Muscle of arm (tissue), 12 donors: ENCODE data around the gene CBX6. TPM values are rescaled to one million over a fixed set of nuclear protein-coding genes. Genes with fewer than 3 reads are reported as not detected.

Experiments
- DNase-seq: peaks from one replicate; pipeline ENCODE4 v3.0.0-alpha.2; 2013
- polyA plus RNA-seq, 12 donors: library from polyadenylated mRNA; unstranded; fragments of 120-200 nt; gene quantifications; one replicate each; pipeline ENCODE4 v1.2.1, GENCODE V29; 2013; ENCODE audit not compliant: insufficient read length in 12 of 12

The CBX6 gene
- polyA plus RNA-seq, 12 donors: 18.8 to 226 (median 30.1) TPM

- DNase-seq: no peak
These were observed 29.4 kb downstream of the CBX6 start for GRCh38 chr22:38842512-38843200.

DNA sequence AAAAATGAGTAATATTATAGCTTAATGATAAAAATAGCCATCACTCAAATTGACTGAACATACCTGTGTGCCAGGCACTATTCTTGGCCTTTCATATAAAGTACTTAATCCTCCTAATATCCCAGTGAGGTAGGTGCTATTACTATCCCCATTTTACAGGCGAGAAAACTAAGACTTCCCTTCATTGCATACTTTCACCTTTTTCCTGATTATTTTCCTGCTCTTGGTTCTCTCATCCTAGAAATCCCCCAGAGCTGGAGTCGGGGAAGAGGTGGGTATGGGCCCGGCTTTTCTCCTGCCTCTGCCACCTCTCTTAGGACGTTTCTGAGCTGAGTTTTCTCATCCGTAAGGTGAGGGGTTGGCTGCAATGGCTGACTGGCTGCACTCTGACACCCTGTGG, 30.4 kb downstream of the CBX6 start:
- no peak for DNase-seq

GRCh38 chr22:38841211-38841610, 30.8 kb downstream of the CBX6 start:
- DNase-seq: no peak

DNA sequence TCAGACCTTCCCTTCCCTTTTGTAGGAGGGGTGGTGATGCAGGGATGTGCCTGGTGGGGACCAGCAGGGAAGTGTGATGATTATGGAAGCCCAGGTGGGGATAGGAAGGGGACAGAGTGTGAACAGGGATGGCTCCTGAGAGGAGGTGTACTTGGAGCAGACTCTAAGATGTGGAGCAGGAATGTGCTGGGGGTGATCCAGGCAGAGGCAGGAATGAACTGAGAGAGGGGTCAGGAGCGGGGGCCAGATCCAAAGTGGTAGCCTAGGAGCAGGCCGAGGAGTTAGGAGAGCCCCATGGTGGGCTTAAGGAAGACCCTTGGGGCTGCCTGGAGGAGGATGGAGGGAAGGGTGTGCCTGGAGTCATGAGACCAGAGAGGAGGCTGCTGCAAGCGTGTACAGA, 31.9 kb downstream of the CBX6 start:
- DNase-seq: no peak

GRCh38 chr22:38839686-38840085, 32.3 kb downstream of the CBX6 start:
- no peak for DNase-seq

GRCh38 chr22:38837414-38837928, 34.5 kb downstream of the CBX6 start:
- DNase-seq: no peak

DNA sequence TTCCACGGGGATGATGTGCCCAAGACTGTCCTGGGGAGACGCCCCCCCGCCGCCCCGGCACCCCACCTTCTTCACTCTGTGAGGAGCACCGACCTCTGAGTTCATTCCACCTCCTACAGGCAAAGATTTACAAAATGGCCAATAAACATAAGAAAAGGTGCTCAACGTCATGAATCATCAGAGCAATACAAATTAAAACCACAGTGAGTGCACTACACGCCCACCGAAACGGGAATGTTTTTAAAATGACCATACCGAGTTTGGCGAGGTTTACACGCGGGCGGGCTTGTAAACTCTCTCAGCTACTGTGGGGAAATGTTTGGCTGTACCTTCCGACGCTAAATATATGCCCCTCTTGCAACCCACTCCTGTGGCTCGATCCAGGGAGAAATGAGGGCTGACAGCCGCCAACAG, 36.1 kb downstream of the CBX6 start:
- DNase-seq: no peak

GRCh38 chr22:38834991-38835390, 37.0 kb downstream of the CBX6 start:
- DNase-seq: no peak

DNA sequence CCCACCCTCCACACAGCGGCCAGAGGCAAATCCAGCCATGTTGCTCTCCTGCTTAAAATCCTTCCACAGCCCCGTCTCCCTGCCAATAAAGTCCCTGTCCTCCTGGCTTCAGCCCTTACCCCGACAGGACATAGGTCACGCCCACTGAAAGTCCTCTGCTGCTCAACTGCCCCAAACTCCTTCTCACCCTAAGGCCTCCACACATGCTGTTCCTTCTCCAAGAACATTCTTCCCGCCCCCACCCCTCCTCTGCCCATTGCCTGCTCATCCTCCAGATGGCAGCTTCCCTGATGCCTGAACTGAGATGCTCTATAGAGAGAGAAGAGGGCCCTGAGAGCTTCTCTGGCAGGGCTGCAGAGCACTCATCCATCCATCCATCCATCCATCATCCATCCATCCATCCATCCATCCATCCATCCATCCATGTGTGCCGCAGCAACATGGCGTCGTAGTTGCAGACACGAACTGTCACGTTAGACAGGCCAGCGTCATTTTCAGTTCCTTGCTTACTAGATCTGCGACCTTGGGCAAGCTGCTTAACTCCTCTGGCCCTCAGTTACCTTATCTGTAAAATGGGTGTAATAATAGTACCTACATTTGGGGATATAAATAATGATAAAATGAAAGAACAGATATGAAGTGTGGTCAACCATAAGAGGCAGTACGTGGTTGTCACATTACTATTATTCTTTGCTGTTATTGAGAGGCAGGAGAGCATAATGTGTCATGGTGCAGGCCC, 37.6 kb downstream of the CBX6 start:
- DNase-seq: no peak

- DNase-seq: no peak
These were observed 39.0 kb downstream of the CBX6 start for GRCh38 chr22:38833061-38833460.

GRCh38 chr22:38832005-38832978, 39.7 kb downstream of the CBX6 start:
- no peak for DNase-seq

DNA sequence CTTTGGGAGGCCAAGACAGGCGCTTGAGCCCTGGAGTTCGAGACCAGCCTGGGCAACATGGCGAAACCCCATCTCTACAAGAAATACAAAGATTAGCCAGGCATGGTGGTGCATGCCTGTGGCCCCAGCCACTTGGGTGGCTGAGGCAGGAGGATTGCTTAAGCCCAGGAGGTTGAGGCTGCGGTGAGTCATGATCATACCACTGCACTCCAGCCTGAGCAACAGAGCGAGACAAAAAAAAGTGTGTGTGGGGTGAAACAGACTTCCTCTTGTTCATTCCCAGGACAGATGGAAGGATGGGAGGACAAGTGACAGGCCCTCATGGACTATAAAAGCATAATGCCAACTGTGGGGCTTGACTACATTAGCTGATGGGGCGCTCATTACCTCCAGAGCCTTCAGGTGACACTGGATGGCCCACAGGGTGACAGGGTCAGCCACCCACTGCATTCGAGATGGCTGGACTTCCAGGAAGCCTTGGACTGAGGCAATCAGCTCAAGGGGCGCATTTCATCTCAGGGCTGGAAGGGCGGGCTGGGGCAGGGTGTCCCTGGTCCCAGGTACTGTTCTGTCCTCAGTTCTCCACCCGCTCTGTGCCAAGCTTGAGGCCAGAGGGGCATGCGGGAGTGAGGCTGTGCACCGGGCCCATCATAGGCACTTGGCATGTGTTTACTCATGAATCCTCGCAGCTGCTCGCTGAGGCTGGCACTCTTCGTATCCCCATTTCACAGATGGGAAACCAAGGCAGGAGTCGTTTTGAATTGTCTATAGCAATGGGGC, 40.7 kb downstream of the CBX6 start:
- DNase-seq: no peak

GRCh38 chr22:38830845-38831108, 41.2 kb downstream of the CBX6 start:
- no peak for DNase-seq

DNA sequence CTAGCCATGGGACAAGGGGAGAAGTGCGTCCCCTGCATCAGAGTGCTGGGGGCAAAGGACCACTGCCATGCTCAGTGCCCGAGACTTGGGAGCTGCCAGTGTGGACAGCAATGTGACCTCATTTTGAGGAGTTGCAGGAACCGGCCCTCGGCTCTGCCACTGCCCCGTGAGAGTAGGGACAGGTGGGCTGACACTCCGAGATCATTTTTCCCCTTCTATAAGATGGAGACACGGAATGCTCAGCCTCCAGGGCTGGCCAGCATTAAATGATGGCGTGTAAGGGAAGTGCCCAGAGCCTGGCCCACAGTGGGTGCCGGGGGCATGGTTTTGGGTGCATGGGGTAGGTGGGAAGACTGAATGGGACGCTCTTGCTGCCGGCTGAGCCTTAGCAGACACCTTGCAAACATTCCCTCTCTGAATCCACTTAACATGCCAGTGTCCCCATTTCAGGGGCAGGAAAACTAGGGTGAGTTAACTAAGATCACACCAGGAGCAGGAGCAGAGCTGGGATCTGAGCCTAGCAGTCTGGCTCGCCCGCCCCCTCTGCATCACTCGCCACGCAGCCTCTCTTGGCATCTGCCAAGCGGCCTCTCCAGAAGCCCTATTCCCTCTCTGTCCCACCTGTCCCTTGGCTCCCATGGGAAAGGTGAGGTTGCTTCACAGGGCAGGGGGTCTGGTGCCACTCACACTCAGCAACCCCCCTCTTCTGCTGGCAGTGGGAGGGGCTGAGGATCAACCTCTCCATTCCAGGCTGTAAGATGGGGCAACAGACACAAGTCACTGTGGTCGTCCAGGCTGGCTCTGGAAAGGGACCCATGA, 41.8 kb downstream of the CBX6 start:
- no peak for DNase-seq

- no peak for DNase-seq
These were observed 42.5 kb downstream of the CBX6 start for GRCh38 chr22:38829485-38829884.

DNA sequence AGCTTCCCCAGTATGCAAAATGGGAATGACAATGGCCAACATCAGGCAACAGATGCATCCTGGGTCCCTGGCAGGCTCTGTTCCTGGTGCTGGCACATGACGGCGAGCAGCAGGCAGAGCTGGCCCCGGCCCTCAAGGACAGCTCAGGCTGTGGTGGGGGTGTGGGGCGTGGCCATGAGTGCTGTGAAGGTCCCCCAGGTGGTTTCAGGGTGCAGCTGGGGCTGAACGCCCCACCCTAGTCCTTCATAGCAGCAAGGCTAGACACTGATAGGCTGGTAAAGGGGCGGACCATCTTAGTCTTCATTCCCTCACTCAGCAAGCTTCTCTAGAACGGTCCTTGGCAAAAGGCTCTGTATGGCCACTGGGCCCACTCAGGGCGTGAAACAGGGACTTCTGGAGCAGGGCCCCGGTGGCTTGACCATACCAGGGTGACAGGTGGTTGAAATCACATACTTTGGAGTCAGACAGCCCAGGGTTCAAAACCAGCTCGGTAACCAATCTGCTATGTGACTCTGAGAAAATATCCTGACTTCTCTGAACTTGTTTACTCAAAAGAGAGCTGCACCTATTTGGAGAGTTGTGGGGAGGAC, 43.3 kb downstream of the CBX6 start:
- DNase-seq: no peak

DNA sequence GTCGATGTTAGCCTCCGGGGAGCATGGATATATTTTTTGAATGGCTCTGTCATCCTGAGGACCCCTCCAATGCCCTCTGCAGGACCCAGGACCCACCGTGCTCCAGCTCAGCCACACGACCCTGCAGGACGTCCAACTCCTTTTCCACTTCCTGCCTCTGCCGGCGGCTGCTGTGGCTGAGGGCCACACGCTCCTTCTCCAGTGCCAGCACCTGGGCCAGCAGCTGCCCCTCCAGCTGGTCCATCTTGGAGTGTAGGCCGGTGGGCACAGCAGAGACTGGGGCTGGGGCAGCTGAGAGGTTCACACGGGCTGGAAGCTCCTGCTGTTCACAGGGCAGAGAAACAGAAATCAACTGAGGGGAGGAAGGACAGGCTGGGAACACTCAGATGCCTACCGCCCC, 43.8 kb downstream of the CBX6 start:
- DNase-seq: no peak

- DNase-seq: no peak
These were observed 44.5 kb downstream of the CBX6 start for GRCh38 chr22:38827510-38827909.

DNA sequence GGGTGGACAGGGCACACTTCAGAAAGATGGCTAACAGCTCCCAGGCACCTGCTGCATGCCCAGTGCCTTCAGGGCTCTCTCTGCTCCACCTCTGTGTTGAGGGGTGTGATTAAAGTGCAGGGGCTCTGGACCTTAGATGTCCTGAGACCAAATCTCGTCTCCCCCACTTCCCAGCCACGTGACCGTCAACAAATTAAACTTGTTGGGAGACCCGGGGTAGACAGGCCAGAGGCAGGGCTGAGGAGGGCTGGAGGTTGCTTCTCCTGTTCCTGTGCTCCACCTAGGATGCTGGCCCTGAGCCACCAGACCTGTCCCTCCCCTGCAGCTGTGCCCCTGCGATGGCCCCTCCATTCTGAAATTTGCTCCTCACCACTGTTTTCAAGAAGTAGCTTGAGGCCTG, 45.2 kb downstream of the CBX6 start:
- no peak for DNase-seq

GRCh38 chr22:38826386-38826785, 45.6 kb downstream of the CBX6 start:
- DNase-seq: no peak
